AG04450 (cell line): ENCODE data around the gene DUSP16. TPM values are rescaled to one million over a fixed set of nuclear protein-coding genes. Genes with fewer than 3 reads are reported as not detected.
A peak's percentile ranks its signal among the peaks of the same experiment; 100 is the strongest.

ENCODE experiments used
- CTCF ChIA-PET: fragments of 300-600, 350-600 bp; formaldehyde crosslinking; extraction: SDS; loops from one replicate; lab custom pipeline; 2022; ENCODE audit warnings: antibody characterized with exemption, inconsistent platforms; lab: Charles Lee
- POLR2A ChIA-PET: fragments of 350-600 bp; formaldehyde crosslinking; extraction: SDS; loops from one replicate; lab custom pipeline; 2021; ENCODE audit warnings: antibody characterized with exemption, inconsistent platforms; lab: Yijun Ruan, JAX
- DNase-seq: peaks from one replicate; pipeline ENCODE4 v3.0.0-alpha.2; 2011; ENCODE audit warnings: low read depth, low spot score
- H3K27ac ChIP-seq: one replicate; pipeline ENCODE4 v1.5.1; 2012; ENCODE audit warnings: low read depth, low read length, control low read depth
- H3K27me3 ChIP-seq: one replicate; pipeline ENCODE4 v1.6.0; 2012; ENCODE audit warnings: low read length; ENCODE audit not compliant: control insufficient read depth, insufficient read depth
- H3K4me3 ChIP-seq: 2 replicates; pipeline ENCODE4 v1.5.1; 2011; ENCODE audit warnings: mild to moderate bottlenecking, low read depth, low read length, control low read depth
- H3K9me3 ChIP-seq: 2 replicates; pipeline ENCODE4 v1.5.1; 2012; ENCODE audit warnings: low read length; ENCODE audit not compliant: control insufficient read depth, insufficient read depth
- CTCF ChIP-seq: IDR thresholded peaks from 2 replicates; pipeline ENCODE4 v1.5.1; 2011; ENCODE audit warnings: low read depth, low read length, control low read depth, inconsistent platforms
- polyA plus RNA-seq: library from polyadenylated mRNA; depleted of rRNA; stranded (reverse); fragments of >200 nt; gene quantifications from 2 replicates; pipeline ENCODE4 v1.2.3, GENCODE V29; 2011

The DUSP16 gene
- polyA plus RNA-seq, 1 experiment = 12.8 TPM

GRCh38 chr12:12560587-12561370 is 1.9 kb downstream of the DUSP16 start:
- peak overlapping the region; percentile 88 for H3K4me3 ChIP-seq
- POLR2A ChIA-PET = interaction anchor here (0.5 to 1.1 kb wide), 3 partner anchors 45 to 298 kb away, joined by 3 to 7 read pairs (median 4); no protein-coding TSS in a partner anchor
- TF ChIP-seq CTCF = no peak
- peaks cover 3% of the 10 kb centered on the region; the same call in 1 of the 2 replicates for H3K9me3 ChIP-seq
- DNase-seq = no peak
- H3K27ac ChIP-seq = no peak overlapping the region
- CTCF ChIA-PET = no interaction called here
- H3K27me3 ChIP-seq = no peaks in the 10 kb centered on the region

GRCh38 chr12:12559719-12560296 is 2.9 kb downstream of the DUSP16 start:
- Histone ChIP-seq H3K27ac (no peak overlapping the region), H3K4me3 (peak overlapping the region; percentile 18; the same call in 1 of the 2 replicates), H3K27me3 (no peaks in the 10 kb centered on the region), H3K9me3 (no peaks in the 10 kb centered on the region)
- no peak for DNase-seq
- ChIA-PET CTCF (no interaction called here), POLR2A (no interaction called here)
- TF ChIP-seq CTCF = no peak

- POLR2A ChIA-PET = no interaction called here
- H3K9me3 ChIP-seq = no peaks in the 10 kb centered on the region
- H3K27me3 ChIP-seq = no peaks in the 10 kb centered on the region
- no peak for TF ChIP-seq CTCF
- H3K4me3 ChIP-seq = no peak overlapping the region
- CTCF ChIA-PET = interaction anchor here (1.0 kb wide), 1 partner anchor 14 kb away, joined by 3 read pairs; no protein-coding TSS in a partner anchor
- DNase-seq = no peak
- no peak overlapping the region for H3K27ac ChIP-seq
Measured at GRCh38 chr12:12558291-12558690, 4.4 kb downstream of the DUSP16 start.

- POLR2A ChIA-PET = no interaction called here
- TF ChIP-seq CTCF = no peak
- no peaks in the 10 kb centered on the region for H3K9me3 ChIP-seq
- no peaks in the 10 kb centered on the region for H3K27me3 ChIP-seq
- CTCF ChIA-PET = interaction anchor here (1.0 kb wide), 1 partner anchor 15 kb away, joined by 3 read pairs; no protein-coding TSS in a partner anchor
- no peak overlapping the region for H3K27ac ChIP-seq
- no peak overlapping the region for H3K4me3 ChIP-seq
- no peak for DNase-seq
Measured at GRCh38 chr12:12557733-12558132, 4.9 kb downstream of the DUSP16 start.

- Histone ChIP-seq H3K27me3 (no peaks in the 10 kb centered on the region), H3K4me3 (no peak overlapping the region), H3K27ac (no peak overlapping the region), H3K9me3 (no peaks in the 10 kb centered on the region)
- ChIA-PET POLR2A (no interaction called here), CTCF (interaction anchor here (0.6 to 1.3 kb wide), 2 partner anchors 164 to 181 kb away, joined by 3 to 6 read pairs; no protein-coding TSS in a partner anchor)
- no peak for TF ChIP-seq CTCF
- DNase-seq = no peak
Measured at GRCh38 chr12:12555656-12556055, 7.0 kb downstream of the DUSP16 start.
